GM18502 (cell line): ENCODE results near the gene NUBP1.
"Not testable (repeated sequence)": the region's sequence is repeated elsewhere in the genome, so short reads cannot be mapped to it uniquely, and the experiment has no call there.

ENCODE experiments used
- ATAC-seq: cut with Tn5 transposase; IDR thresholded peaks from one replicate; pipeline ENCODE4 v1.9.1; 2021; ENCODE audit warnings: mild to moderate bottlenecking; ENCODE audit not compliant: unreplicated experiment, poor library complexity

NUBP1 gene

GRCh38 chr16:10750793-10751192 is 7.2 kb downstream of the NUBP1 start:
- ATAC-seq: no peak

- no peak for ATAC-seq
Measured at GRCh38 chr16:10751291-10751697, 7.7 kb downstream of the NUBP1 start.

GRCh38 chr16:10752843-10753523 is 9.3 kb downstream of the NUBP1 start:
- peak; percentile 74 for ATAC-seq

DNA sequence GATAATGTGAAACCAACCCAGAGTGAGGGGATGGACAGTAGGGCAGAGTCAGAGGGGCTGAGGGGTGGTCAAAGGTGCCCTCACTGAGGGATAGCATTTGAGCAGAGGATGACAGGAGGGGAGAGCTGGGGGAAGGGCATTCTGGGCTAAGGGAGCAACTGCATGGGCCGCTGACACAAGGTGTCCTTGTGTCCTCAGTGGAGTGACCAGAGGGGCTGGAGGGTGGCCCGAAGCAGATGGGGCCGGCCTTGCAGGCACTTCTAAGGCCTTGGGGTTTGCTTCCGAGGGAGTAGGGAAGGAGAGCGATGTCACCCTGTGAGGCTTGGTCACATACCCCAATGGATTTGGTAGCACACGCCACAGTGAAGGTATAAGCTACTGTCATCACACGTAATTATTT is 10.0 kb downstream of the NUBP1 start:
- no peak for ATAC-seq

DNA sequence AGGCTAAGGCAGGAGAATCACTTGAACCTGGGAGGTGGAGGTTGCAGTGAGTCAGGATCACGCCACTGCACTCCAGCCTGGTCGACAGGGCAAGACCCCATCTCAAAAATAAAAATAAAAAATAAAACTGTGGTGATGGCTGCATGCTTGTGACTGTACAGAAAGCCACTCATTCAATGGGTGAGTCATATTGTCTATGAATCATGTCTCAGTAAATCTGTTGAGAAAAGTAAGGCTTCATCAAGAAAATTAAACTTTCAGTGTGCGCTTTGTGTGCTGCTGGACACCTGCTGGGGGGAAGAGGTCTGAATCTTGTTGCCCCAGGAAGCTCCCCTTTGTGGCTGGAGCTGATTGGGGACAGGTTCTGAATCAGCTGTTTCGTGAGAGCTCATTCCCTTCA is 11.3 kb downstream of the NUBP1 start:
- ATAC-seq: no peak

DNA sequence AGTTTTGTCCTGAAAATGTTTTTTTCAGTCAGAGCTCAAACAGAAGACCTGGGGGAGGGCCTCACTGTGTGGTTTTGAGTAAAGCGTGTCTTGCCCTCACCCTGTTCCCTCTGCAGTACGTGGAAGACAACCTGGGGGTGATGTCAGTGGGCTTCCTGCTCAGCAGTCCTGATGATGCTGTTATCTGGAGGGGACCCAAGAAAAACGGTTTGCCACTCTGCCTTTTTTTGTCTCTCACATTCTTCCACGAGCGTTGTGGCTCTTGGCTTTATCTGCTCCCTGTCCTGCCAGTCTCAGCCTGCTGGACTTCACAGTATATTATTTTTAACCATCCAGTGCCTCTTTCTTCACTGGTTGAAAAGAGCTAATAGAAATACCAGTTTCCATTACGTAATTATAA is 12.9 kb downstream of the NUBP1 start:
- ATAC-seq: no peak

DNA sequence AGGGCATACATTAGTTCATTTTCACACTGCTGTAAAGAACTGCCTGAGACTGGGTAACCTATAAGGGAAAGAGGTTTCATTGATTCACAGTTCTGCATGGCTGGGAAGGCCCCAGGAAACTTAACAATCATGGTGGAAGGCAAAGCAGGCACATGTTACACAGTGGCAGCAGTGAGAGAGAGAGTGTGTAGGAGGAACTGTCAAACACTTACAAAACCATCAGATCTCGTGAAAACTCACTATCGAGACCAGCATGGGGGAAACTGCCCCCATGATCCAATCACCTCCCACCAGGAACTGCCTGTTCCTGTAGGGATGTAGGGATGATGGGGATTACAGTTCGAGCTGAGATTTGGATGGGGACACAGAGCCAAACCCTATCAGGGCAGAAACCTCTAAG is 17.2 kb downstream of the NUBP1 start:
- no peak for ATAC-seq

DNA sequence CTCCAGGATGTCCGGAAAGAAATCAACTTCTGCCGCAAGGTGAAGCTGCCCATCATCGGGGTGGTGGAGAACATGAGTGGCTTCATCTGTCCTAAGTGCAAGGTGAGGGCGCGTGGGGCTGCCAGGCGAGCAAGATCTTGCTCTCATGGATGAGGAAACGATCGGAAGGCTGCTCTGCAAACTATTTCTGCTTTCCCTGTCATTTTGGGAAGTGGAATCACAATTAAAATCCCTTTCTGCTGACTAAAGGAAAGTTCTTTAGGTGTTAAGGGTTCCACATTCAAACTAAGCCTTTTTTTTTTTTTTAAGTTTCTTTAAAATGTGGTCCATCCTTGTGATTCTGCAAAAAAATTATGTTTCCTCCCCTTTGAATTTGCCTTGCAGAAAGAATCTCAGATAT is 17.7 kb downstream of the NUBP1 start:
- ATAC-seq: no peak

DNA sequence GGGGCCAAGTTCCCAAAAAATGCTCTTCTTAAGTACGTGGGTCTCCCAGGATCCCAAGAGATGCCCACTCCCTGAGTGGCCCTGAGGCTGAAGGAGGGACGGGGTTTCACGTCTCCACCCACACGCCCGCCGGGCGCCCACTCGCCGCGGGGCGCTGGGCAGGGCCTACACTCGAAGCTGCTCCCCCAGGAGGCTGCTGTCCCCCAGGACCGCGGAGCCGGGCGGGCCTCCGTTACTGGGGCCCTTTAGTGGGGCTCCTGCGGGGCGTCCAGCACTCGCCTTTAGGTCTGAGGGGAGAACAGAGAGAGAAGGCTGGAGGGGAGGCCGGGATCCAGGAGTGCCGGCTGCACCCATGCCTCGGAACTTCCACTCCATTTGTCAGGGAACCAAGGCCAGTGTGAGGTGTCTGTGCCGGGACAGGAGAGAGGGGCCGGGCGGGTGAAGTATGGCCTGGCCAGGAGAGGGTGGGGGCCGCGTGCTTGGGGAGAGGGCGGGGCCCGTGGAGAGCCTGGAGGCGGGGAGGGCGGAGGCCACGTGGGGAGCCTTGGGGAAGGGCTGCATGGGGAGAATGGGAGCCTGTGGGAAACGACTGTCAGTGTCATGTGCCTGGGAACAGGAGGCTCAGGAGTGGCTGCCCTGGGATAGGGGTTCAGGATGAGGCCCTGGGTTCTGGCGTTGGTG is 18.8 kb downstream of the NUBP1 start:
- ATAC-seq: no peak

DNA sequence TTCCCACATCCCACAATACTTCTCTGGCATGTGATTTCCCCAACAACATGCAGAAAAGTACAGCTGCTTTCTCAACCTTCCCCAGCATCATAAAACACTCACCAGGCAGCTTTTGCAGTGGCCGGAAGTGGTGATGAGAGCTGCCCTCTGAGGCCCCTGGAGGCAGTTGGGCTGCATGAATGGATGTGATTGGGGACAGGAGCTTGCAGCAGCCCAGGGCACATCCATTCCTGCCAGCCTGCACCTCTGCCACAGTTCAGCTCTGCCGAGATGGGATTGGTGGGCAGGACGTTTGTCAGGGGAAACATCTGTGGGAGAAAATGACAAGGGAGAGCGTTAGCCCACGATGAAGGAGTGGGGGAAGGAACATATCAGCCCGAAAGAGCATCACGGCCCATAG is 19.8 kb downstream of the NUBP1 start:
- no peak for ATAC-seq

DNA sequence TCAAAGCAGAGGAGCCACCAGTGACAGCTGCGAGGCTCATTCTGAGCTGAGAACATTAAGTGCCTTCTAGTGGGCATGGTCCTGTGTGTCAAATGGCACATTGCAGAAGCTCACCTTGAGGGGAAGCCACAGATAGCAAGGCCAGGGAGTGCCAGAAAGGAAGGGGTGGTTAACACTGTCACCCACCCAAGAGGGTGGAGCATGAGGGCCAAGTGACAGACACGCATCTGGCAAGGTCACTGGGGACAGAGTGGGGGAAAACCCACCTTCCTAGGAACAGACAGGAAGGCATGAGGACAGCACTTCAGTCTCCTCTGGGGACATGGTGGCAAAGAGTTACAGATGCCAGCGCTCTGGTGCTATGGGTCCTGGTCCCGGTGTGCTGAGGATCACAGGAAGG is 22.1 kb downstream of the NUBP1 start:
- ATAC-seq: peak; percentile 79

DNA sequence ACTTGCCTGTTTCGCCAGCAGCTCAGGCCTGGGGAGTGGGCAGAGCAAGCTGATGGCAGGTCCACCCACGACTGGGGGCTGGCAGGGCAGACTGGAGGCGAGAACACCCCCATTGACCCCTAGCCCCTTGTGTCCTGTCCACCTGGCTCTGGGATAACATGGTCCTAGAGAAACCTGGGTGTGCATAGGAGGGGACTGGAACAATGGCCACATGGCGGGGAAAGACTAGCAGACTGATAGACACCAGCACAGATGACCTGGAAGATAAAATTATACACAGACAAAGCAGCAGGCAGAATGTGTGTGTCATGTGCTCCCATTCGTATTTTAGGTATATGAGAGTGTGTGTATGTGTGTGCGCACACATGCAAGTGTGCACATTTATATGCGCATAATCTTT is 23.5 kb downstream of the NUBP1 start:
- no peak for ATAC-seq

DNA sequence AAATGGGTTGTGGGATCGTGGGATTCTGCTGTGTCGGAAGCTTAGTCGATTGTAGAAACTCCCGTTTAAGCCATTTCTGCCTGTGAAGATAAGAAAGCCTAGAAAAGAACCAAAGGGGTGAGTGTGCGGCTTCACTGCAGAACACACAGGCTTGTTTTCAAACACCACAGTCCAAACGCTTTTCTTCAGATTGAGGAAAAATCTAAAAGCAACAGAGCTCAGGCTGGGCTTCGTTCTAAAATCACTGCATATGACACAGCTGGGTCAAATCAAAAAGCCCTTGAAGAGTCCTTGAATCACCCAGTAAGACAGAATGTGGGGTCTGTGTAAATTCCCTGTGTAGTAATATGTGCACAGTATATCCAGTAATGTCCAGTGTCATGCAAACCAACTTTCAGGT is 25.7 kb downstream of the NUBP1 start:
- no peak for ATAC-seq

DNA sequence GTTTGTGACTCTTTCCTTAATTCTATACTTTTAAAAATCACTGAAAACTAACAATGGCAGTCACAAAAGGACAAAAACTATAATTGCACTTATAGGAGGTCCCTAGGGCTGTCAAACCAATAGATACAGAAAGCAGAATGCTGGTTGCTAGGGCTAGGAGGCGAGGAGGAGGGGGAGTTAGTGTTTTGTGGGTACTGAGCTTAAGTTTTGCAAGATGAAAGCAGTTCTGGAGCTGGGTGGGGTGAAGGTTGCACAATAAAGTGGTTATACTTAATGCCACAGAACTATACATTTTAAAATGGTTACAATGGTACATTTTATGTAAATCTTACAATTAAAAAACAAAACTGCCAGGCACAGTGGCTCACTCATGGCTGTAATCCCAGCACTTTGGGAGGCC is 27.3 kb downstream of the NUBP1 start:
- ATAC-seq: no peak

GRCh38 chr16:10776280-10776679 is 32.6 kb downstream of the NUBP1 start:
- ATAC-seq: peak; percentile 81

DNA sequence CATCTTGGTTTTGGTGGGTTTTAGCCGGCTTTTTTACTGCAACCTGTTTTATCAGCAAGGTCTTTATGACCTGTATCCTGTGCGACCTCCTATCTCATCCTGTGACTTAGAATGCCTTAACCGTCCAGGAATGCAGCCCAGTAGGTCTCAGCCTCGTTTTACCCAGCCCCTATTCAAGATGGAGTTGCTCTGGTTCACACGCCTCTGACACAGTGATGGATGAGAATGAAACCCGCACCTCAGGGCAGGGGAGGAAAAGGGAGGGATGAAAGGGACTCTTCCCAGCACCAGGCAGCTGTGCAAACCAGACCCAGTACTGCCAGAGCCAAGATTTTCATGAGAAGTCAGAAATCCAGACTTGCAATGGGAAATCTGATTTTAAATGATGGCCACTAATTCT is 33.3 kb downstream of the NUBP1 start:
- not testable (repeated sequence) for ATAC-seq

DNA sequence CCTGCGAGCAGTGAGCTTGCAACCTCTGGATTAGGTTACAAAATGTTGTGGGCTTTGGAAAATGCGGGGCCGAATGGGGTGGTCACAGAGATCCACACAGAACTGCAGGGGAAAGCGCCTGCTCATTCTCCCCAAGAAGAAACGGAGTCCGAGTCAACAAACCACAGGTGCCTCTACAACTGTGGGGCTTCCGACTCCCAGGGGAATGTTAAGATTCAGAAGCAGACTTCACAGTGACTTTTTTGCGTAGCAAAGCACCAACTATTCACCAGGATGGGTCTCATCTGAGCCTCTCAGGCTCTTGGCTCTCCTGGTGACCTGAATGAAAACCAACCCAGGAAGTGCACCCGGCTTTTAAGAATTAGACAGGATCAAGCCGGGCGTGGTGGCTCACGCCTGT is 33.7 kb downstream of the NUBP1 start:
- no peak for ATAC-seq

- ATAC-seq: not testable (repeated sequence)
Measured at GRCh38 chr16:10779908-10780307, 36.3 kb downstream of the NUBP1 start.

DNA sequence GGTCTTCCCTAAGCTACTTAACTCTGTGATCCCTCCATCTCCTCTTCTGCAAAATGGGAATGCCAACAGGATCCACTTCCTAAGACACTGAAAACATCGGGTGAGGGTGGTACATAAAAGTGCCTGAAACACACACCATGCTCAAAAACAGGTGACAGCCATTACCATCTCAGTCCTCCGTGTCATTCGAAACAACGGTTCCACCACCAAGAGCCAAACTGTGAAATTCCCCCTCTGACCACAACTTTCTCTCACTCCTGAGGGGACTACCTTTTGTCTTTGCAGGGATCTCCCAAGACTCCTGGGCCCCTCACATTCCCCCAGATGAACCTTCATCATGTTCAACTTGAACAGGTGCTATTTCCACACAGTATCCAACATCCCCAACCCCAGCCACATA is 37.0 kb downstream of the NUBP1 start:
- no peak for ATAC-seq

GRCh38 chr16:10782628-10783027 is 39.0 kb downstream of the NUBP1 start:
- ATAC-seq: no peak

DNA sequence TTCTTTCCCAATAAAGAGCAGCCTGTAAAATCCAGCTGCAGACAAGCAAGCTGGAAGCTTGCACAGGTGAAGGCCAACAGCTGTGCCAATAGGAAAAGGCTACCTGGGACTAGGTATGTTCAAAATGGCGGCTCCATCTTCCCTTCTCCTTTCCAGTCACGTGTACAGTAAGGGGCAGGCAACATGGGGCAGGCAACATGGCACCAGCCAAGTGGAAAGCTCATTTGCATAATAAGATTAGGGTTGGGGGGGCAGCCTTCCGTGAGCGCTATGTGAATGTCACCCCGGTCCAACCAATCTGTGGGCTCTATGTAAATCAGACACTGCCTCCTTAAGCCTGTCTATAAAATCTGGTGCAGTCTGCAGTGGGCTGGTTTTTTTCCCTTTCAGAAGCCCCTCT is 43.7 kb downstream of the NUBP1 start:
- ATAC-seq: peak; percentile 65

GRCh38 chr16:10788630-10789029 is 45.0 kb downstream of the NUBP1 start:
- ATAC-seq: not testable (repeated sequence)
